CD4-positive, alpha-beta T cell treated with Interferon gamma for 1 hour (primary cell): ENCODE measurements around the gene ARHGAP6.
"Not testable (repeated sequence)": the region's sequence is repeated elsewhere in the genome, so short reads cannot be mapped to it uniquely, and the experiment has no call there.

Experiments
- DNase-seq: peaks from one replicate; pipeline ENCODE4 v3.0.0-alpha.2; 2020

Gene ARHGAP6

GRCh38 chrX:11567528-11568220 lies 98.0 kb downstream of the ARHGAP6 start:
- no peak for DNase-seq

GRCh38 chrX:11566789-11567188 lies 98.9 kb downstream of the ARHGAP6 start:
- no peak for DNase-seq

GRCh38 chrX:11566173-11566572 lies 99.5 kb downstream of the ARHGAP6 start:
- DNase-seq, result no peak

- no peak for DNase-seq
Measured at GRCh38 chrX:11564546-11564945, 101.2 kb downstream of the ARHGAP6 start.

DNA sequence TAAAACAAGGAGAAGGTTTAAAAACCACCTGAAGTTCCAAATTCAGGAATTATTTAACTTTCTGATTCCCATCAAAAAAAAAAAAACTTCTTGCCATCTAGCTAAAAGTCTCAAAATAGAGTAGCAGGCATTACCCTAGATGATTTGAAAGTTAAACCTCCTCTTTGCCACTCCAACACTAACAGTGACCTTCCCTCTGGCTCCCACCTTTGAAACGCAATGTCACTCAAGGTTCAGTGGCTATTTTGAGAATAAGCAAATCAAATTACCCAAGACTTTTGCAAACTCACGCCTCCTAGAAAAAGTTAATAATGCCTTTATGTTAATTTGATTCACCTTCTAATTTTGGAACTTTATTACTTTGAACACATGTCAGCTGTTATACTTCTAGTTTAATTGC lies 103.2 kb downstream of the ARHGAP6 start:
- DNase-seq, result no peak

DNA sequence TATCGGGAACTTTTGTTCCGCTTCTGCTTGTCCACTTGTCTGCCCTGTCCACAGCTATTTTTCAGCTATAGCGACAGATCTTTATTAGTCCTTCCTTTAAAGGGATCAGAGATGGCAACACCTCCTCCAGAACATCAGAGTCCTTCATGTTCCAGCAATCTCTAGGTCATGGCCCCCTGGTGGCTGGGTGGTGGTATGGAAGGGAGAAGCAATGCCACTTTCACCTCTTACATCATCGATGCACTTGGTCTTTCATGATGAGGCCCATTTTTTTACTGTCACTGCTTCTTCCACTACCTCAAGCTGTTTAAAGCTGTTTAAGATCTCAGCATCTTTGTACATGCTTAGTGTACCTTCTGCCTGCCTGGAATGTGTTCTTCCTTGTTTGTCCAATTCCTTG lies 106.7 kb downstream of the ARHGAP6 start:
- peak; percentile 23 for DNase-seq

- DNase-seq, result no peak
Measured at GRCh38 chrX:11557120-11557519, 108.6 kb downstream of the ARHGAP6 start.

GRCh38 chrX:11555759-11556158 lies 110.0 kb downstream of the ARHGAP6 start:
- DNase-seq, result no peak

GRCh38 chrX:11553594-11553993 lies 112.1 kb downstream of the ARHGAP6 start:
- DNase-seq, result no peak

DNA sequence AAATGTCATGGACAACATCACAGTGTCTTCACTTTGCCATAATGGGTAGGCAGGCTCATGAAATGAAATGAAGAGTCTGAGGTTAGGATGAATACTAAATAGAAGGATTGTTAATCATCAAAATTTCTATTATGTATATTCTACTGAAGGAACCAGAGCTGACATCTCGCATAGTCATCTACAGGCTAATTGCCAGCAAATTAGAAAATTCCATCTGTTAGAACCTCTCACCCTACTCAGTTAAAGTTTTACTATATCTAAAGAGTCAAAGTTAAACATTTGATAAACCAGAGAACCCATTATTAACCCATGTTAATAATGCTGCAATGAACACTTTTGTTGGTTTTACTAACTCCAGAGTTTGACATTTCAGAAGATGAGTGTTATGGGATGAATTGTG lies 114.6 kb downstream of the ARHGAP6 start:
- no peak for DNase-seq

DNA sequence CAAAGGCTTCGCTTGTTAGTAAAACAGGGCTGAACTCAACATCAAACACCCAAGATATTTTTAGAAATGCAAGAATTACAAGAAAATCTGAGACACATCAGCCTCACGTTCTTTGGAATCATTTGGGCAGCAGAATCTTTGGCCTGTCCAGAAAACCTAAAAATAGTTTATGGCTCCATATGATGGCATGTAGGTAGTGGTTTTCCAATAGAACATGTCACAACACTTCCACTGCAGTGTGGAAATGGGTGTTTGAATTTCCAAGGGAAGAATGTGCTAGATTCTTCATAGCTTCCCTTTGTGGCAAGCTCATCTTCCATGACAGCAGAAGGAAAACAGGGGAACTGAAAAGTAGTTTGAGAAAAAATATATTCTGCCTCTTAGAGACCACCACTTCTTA lies 118.8 kb downstream of the ARHGAP6 start:
- DNase-seq, result no peak

DNA sequence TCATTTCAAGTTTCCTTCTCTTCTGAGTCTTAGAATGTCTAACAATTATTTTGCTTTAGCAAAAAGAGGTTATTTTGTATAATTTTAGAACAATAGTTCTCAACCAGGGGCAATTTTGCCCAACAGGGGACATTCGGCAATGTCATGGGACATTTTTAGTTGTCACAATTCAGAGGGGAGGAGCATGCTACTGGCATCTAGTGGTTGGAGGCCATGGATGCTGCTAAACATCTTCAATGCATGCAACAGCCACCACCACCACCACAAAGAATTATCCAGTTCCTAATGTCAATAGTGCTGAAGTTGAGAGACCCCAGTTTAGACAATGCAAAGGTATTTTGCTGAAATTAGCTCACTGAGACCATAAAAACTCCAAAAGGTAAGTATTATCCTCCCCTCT lies 122.5 kb downstream of the ARHGAP6 start:
- DNase-seq, result no peak

DNA sequence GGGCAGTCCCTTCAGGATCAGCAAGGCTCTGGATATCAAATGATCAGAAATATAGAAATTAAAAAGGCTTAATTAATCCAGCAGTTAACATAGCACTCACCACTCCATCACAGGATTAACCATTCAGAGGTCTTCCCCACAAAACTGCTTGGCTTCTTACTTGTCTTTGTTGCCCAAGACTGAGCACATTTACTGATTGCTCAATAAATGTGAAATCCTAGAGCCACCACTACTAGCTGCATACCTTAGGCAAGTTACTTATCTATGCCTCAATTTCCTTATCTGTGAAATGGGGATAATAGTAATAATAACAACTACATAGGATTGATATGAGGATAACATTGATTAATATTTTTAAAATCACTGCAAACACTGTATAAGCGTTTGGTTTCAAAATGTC lies 124.2 kb downstream of the ARHGAP6 start:
- no peak for DNase-seq

GRCh38 chrX:11540532-11541377 lies 125.0 kb downstream of the ARHGAP6 start:
- DNase-seq, result no peak

DNA sequence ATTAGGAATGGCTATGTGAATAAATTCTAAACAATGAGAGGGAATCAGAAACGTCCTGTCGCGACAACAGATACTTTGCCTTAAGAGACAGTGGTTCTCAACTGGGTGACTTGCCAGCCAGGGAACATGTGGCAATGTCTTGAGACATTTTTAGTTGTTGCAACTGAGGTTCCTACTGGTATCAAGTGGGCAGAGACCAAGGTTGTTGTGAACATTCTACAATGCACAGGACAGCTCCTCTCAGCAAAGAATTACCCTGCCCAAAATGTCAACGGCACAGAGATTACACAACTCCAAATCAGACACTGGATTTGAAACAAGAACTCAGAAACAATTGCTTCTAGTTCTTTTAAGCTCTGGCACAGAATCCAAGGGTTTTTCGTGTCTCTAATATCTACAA lies 128.6 kb downstream of the ARHGAP6 start:
- no peak for DNase-seq

DNA sequence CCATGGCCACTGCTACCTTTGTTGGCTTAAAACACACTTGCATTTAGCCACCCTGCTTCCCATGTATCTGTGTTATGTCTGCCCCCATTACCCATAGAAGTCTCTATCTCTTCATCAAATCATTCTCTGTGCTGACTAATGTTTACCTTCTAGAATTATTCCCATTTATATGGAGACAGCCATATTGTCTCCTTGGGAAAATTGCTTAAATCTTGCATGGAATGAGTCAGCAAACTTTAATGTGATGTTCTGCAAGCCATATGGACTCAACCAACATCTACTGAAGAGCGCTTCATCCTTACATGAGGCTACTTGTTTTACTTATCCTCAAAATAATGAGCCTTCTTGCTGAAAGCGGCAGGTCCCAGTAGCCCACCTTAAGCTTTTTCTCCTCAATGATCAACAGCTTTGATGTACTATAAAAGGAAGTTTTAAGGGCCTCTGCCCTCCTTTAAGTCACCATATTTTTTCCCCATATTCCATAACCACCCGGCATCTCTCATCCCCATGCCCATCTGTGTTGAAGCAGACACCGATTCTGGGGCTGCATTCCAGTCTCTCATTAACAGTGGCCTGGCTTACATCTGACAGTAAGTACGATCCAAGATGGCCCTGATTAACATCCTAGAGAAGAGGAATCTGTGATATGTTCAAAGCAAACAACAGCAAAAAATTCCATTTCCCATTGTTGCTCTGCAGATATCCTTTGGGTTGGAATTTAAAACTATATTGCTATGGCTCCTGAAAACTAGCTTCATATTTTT lies 130.4 kb downstream of the ARHGAP6 start:
- DNase-seq, result no peak

- no peak for DNase-seq
Measured at GRCh38 chrX:11533199-11533651, 132.5 kb downstream of the ARHGAP6 start.

DNA sequence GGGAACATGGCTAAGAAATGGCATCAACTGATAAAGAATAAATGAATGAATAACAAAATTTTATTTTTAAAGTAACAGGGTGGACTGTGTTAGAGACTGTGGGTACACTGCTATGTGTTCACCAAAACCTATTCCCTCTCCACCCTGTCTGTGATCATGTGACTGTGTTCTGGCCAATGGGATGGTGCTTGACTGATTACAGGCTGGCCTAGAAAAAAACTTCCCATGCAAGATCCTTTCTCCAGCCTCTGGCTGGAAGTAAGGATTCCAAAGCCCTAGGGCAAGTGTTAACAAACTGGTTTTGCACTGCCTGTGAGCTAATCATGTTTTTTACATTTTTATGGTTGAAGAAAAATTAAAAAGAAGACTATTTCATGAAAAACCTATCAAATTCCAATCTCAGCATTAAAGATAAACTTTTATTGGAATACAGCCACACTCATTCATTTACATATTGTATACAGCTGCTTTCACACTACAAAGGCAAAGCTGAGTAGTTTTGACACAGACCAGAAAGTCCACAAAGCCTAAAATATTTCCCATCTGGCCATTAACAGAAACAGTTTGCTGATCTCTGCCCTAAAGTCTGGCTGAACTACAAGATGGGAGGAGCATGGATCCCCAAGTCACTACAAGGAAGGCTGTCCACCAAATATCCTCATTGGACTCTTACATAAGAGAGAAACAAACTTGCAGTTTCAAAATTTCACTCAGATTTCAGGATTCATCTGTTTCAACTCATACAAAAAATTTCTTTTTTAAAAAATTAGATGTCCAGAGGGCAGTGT lies 133.2 kb downstream of the ARHGAP6 start:
- DNase-seq, result no peak

DNA sequence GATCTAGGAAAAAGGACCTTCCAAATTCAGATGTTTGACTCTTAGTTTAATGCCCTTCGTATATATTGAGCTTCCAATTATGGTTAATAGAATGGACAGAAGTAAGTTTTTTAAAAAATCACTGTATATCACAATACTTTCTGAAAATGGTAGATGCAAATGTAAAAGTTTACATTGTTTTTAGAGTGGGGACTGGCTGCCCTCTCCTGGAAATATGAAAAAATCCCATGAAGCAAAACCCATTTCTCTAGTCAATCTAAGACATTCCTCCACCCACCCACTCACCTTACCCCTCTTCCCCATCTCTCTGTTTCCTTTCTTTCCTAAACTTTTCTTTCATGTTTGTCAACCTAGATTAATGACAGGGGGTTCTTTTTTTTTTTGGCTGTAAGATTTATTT lies 134.5 kb downstream of the ARHGAP6 start:
- no peak for DNase-seq

DNA sequence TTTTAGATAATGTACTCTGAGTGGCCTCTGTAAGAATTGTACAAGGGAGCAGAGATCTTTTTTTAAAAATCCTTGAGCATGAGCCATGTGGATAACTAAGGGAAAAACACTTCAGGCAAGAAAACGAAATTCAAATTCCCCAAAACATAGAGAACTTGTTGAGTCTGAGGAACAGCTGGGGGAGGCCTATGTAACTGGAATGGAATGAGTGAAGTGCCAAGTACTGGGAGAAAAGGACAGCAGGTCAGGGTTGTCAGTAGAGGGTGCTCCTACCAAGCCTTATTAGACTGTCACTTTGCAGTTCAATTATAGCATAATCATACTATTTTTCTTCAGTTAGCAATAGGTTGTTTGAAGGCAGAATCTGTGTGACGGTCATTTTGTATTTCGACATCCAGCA lies 135.1 kb downstream of the ARHGAP6 start:
- DNase-seq, result no peak

GRCh38 chrX:11528623-11529022 lies 137.1 kb downstream of the ARHGAP6 start:
- DNase-seq, result no peak

- DNase-seq, result no peak
Measured at GRCh38 chrX:11525685-11526084, 140.0 kb downstream of the ARHGAP6 start.

DNA sequence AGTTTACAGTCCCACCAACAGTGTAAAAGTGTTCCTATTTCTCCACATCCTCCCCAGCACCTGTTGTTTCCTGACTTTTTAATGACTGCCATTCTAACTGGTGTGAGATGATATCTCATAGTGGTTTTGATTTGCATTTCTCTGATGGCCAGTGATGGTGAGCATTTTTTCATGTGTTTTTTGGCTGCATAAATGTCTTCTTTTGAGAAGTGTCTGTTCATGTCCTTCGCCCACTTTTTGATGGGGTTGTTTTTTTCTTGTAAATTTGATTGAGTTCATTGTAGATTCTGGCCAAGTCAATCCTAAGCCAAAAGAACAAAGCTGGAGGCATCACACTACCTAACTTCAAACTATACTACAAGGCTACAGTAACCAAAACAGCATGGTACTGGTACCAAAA lies 146.5 kb downstream of the ARHGAP6 start:
- DNase-seq, result not testable (repeated sequence)
